Trophoblast cell (in vitro differentiated cells and primary cell): Measurements from ENCODE around the gene ATF2.

Experiments
- DNase-seq, 2 donors: peaks; one replicate each; pipeline ENCODE4 v3.0.0-alpha.2; 2016
- H2AFZ ChIP-seq: 2 replicates; pipeline ENCODE4 v1.6.1; 2013; ENCODE audit warnings: low read length, moderate library complexity, mild to moderate bottlenecking; ENCODE audit not compliant: insufficient read depth, poor library complexity
- H2AK5ac ChIP-seq: 2 replicates; pipeline ENCODE4 v1.6.1; 2013; ENCODE audit warnings: mild to moderate bottlenecking, low read length
- H2BK120ac ChIP-seq: 2 replicates; pipeline ENCODE4 v1.6.1; 2013; ENCODE audit warnings: low read length, mild to moderate bottlenecking, moderate library complexity; ENCODE audit not compliant: insufficient read depth, poor library complexity
- H2BK12ac ChIP-seq: 2 replicates; pipeline ENCODE4 v1.6.1; 2013; ENCODE audit warnings: mild to moderate bottlenecking, low read length, moderate library complexity
- H2BK5ac ChIP-seq: 2 replicates; pipeline ENCODE4 v1.6.1; 2013; ENCODE audit warnings: low read length, low read depth, moderate library complexity, mild to moderate bottlenecking; ENCODE audit not compliant: poor library complexity
- H3K14ac ChIP-seq: 2 replicates; pipeline ENCODE4 v1.6.1; 2013; ENCODE audit warnings: mild to moderate bottlenecking, low read length
- H3K18ac ChIP-seq: 2 replicates; pipeline ENCODE4 v1.6.1; 2013; ENCODE audit warnings: mild to moderate bottlenecking, low read length
- H3K23ac ChIP-seq: 2 replicates; pipeline ENCODE4 v1.6.1; 2013; ENCODE audit warnings: low read length
- H3K27ac ChIP-seq: 2 replicates; pipeline ENCODE4 v1.5.1; 2013; ENCODE audit warnings: low read depth, mild to moderate bottlenecking, inconsistent platforms, low read length, moderate library complexity
- H3K27me3 ChIP-seq: 2 replicates; pipeline ENCODE4 v1.6.1; 2013; ENCODE audit warnings: inconsistent platforms, mild to moderate bottlenecking, low read length, moderate library complexity; ENCODE audit not compliant: insufficient read depth
- H3K36me3 ChIP-seq, 2 experiments: 1 replicate in 1 of 2; 2 replicates in 1 of 2; pipeline ENCODE4 v1.6.1; 2013; ENCODE audit warnings: low read length in 2 of 2, mild to moderate bottlenecking in 2 of 2, moderate library complexity in 1 of 2; ENCODE audit not compliant: insufficient read depth in 2 of 2, control insufficient read depth in 1 of 2
- H3K4ac ChIP-seq: 2 replicates; pipeline ENCODE4 v1.6.1; 2013; ENCODE audit warnings: low read depth, mild to moderate bottlenecking, low read length, moderate library complexity
- H3K4me1 ChIP-seq, 2 experiments: 1 replicate in 1 of 2; 2 replicates in 1 of 2; pipeline ENCODE4 v1.6.1; 2013; ENCODE audit warnings: low read length in 2 of 2, mild to moderate bottlenecking in 2 of 2, moderate library complexity in 1 of 2; ENCODE audit not compliant: insufficient read depth in 2 of 2, control insufficient read depth in 1 of 2
- H3K4me2 ChIP-seq: 2 replicates; pipeline ENCODE4 v1.6.1; 2013; ENCODE audit warnings: inconsistent platforms, mild to moderate bottlenecking, low read length, moderate library complexity
- H3K4me3 ChIP-seq: 2 replicates; pipeline ENCODE4 v1.5.1; 2013; ENCODE audit warnings: mild to moderate bottlenecking, low read depth, low read length, inconsistent platforms
- H3K79me1 ChIP-seq: one replicate; pipeline ENCODE4 v1.6.1; 2013; ENCODE audit warnings: low read length
- H3K79me2 ChIP-seq: 2 replicates; pipeline ENCODE4 v1.6.1; 2013; ENCODE audit warnings: low read length, mild to moderate bottlenecking; ENCODE audit not compliant: control insufficient read depth, insufficient read depth, poor library complexity
- H3K9ac ChIP-seq: 2 replicates; pipeline ENCODE4 v1.6.1; 2013; ENCODE audit warnings: mild to moderate bottlenecking, low read length
- H3K9me3 ChIP-seq: 2 replicates; pipeline ENCODE4 v1.6.1; 2013; ENCODE audit warnings: low read depth, mild to moderate bottlenecking, control low read depth, inconsistent platforms, low read length; ENCODE audit not compliant: insufficient read depth
- H4K12ac ChIP-seq: 2 replicates; pipeline ENCODE4 v1.6.1; 2013; ENCODE audit warnings: low read depth, mild to moderate bottlenecking, low read length, moderate library complexity
- H4K8ac ChIP-seq: 2 replicates; pipeline ENCODE4 v1.6.1; 2013; ENCODE audit warnings: low read depth, mild to moderate bottlenecking, low read length, moderate library complexity
- H4K91ac ChIP-seq: one replicate; pipeline ENCODE4 v1.6.1; 2013; ENCODE audit warnings: low read depth, mild to moderate bottlenecking, low read length, moderate library complexity
- WGBS: extraction: QIAGEN DNeasy Blood & Tissue Kit; methylation state at CpG from one replicate; pipeline ENCODE4 v1.1.7; 2013; ENCODE audit warnings: missing lambda C conversion rate; ENCODE audit not compliant: insufficient read length, insufficient coverage; ENCODE audit errors: extremely low coverage; 5-methylcytosine and 5-hydroxymethylcytosine counted together

Gene ATF2

DNA sequence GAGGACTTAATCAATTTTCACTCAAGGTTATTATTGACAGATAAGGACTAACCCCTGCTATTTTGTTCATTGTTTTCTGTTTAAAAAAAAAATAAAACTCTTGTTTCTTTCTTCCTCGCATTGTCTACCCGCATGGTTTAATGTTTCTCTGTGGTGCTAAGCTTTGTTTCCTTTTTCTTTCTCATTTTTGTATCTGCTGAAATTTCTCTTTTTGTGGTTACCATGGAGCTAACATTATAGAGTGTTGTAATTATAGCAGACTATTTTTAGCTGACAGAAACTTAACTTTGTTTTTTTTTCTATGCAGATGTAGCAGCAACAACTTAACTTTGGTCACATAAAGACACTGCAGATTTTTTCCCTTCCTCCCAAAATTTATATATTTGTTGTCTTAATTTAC is 119.7 kb downstream of the ATF2 start:
- no CpG with 5 or more reads among the region's 2 CpGs for WGBS
- no peak overlapping the region for H3K4ac ChIP-seq
- H3K27me3 ChIP-seq = no peaks in the 10 kb centered on the region
- no peaks in the 10 kb centered on the region for H3K79me2 ChIP-seq
- no peak overlapping the region for H2BK5ac ChIP-seq
- H3K27ac ChIP-seq = no peak overlapping the region
- H3K36me3 ChIP-seq = no peaks in the 10 kb centered on the region
- no peak for DNase-seq
- no peaks in the 10 kb centered on the region for H3K79me1 ChIP-seq
- no peak overlapping the region for H2AFZ ChIP-seq
- H2AK5ac ChIP-seq = no peak overlapping the region
- H4K12ac ChIP-seq = no peak overlapping the region
- no peak overlapping the region for H3K4me3 ChIP-seq
- H3K4me2 ChIP-seq = no peak overlapping the region
- no peak overlapping the region for H3K23ac ChIP-seq
- no peak overlapping the region for H3K9ac ChIP-seq
- no peaks in the 10 kb centered on the region for H3K9me3 ChIP-seq
- no peak overlapping the region for H3K14ac ChIP-seq
- no peak overlapping the region for H4K91ac ChIP-seq
- H3K4me1 ChIP-seq = no peaks in the 10 kb centered on the region
- no peak overlapping the region for H3K18ac ChIP-seq
- no peak overlapping the region for H4K8ac ChIP-seq
- H2BK12ac ChIP-seq = no peak overlapping the region
- H2BK120ac ChIP-seq = no peak overlapping the region

- Histone ChIP-seq H2BK12ac (no peak overlapping the region), H3K23ac (no peak overlapping the region), H4K8ac (no peak overlapping the region), H3K27me3 (no peaks in the 10 kb centered on the region), H2AK5ac (no peak overlapping the region), H2BK5ac (no peak overlapping the region), H3K4me2 (no peak overlapping the region), H3K36me3 (no peaks in the 10 kb centered on the region), H3K4me1 (peaks cover 9 to 10% of the 10 kb centered on the region in 2 experiments), H3K14ac (no peak overlapping the region), H3K9ac (no peak overlapping the region), H3K79me2 (no peaks in the 10 kb centered on the region), H3K9me3 (no peaks in the 10 kb centered on the region), H3K4ac (no peak overlapping the region), H4K91ac (no peak overlapping the region), H4K12ac (no peak overlapping the region), H3K79me1 (no peaks in the 10 kb centered on the region), H3K4me3 (no peak overlapping the region), H3K27ac (no peak overlapping the region), H2BK120ac (no peak overlapping the region), H2AFZ (no peak overlapping the region), H3K18ac (no peak overlapping the region)
- no peak for DNase-seq
- no CpG with 5 or more reads among the region's 3 CpGs for WGBS
Observed at GRCh38 chr2:175039490-175039889, 128.5 kb downstream of the ATF2 start.

- Histone ChIP-seq H3K4me3 (no peak overlapping the region), H3K9ac (no peak overlapping the region), H3K27me3 (no peaks in the 10 kb centered on the region), H2BK5ac (no peak overlapping the region), H3K4me1 (peaks cover 9 to 10% of the 10 kb centered on the region in 2 experiments), H4K91ac (no peak overlapping the region), H2BK120ac (no peak overlapping the region), H3K18ac (no peak overlapping the region), H2AK5ac (no peak overlapping the region), H3K23ac (no peak overlapping the region), H2BK12ac (no peak overlapping the region), H4K12ac (no peak overlapping the region), H3K9me3 (no peaks in the 10 kb centered on the region), H4K8ac (no peak overlapping the region), H3K79me1 (no peaks in the 10 kb centered on the region), H3K36me3 (no peaks in the 10 kb centered on the region), H3K27ac (no peak overlapping the region), H3K4ac (no peak overlapping the region), H3K4me2 (no peak overlapping the region), H2AFZ (no peak overlapping the region), H3K79me2 (no peaks in the 10 kb centered on the region), H3K14ac (no peak overlapping the region)
- no peak for DNase-seq
- WGBS = no CpG with 5 or more reads among the region's 5 CpGs
Observed at GRCh38 chr2:175039031-175039430, 129.0 kb downstream of the ATF2 start.

- no CpG with 5 or more reads among the region's 2 CpGs for WGBS
Observed at GRCh38 chr2:175037941-175038340, 130.1 kb downstream of the ATF2 start.

More at GRCh38 chr2:175037941-175038340, 130.1 kb downstream of the ATF2 start:
- Histone ChIP-seq H2BK12ac (no peak overlapping the region), H3K4me1 (peaks cover 9 to 10% of the 10 kb centered on the region in 2 experiments), H3K4ac (no peak overlapping the region), H3K9me3 (no peaks in the 10 kb centered on the region), H4K8ac (no peak overlapping the region), H3K27ac (no peak overlapping the region), H3K4me2 (no peak overlapping the region), H3K18ac (no peak overlapping the region), H2AFZ (no peak overlapping the region), H3K14ac (no peak overlapping the region), H4K12ac (no peak overlapping the region), H3K4me3 (no peak overlapping the region), H2AK5ac (no peak overlapping the region), H3K79me1 (no peaks in the 10 kb centered on the region), H3K27me3 (no peaks in the 10 kb centered on the region), H3K36me3 (no peaks in the 10 kb centered on the region), H3K9ac (no peak overlapping the region), H3K23ac (no peak overlapping the region), H3K79me2 (no peaks in the 10 kb centered on the region), H4K91ac (no peak overlapping the region), H2BK5ac (peak overlapping the region; percentile 40), H2BK120ac (no peak overlapping the region)
- no peak for DNase-seq
